ENCODE data around the gene PAIP1. TPM values are rescaled to one million over a fixed set of nuclear protein-coding genes. Genes with fewer than 3 reads are reported as not detected.
"Not testable (repeated sequence)": the region's sequence is repeated elsewhere in the genome, so short reads cannot be mapped to it uniquely, and the experiment has no call there.

PAIP1 gene
- 175 and 176 TPM in 2 replicates for total RNA-seq (2014; rRNA removed; shearing (Covaris generic); ENCODE audit: low replicate concordance)

GRCh38 chr5:43556857-43557542 lies at the start of gene PAIP1:
Gene PAIP1, minus strand, starts transcription at chr5:43557077. Its CDS starts 231 bp downstream, at chr5:43556846.
- H3K9me3 ChIP-seq = no peaks in the 10 kb centered on the region
- H3K36me3 ChIP-seq = peaks cover 44% of the 10 kb centered on the region
- DNase-seq = peak; percentile 91
- no peaks in the 10 kb centered on the region for H3K27me3 ChIP-seq
- peak within 1 kb of the TSS; percentile 94 for H3K4me3 ChIP-seq

- Histone ChIP-seq H3K4me3 (no peak overlapping the region), H3K36me3 (peaks cover 60% of the 10 kb centered on the region), H3K27me3 (no peaks in the 10 kb centered on the region), H3K9me3 (peaks cover 15% of the 10 kb centered on the region)
- DNase-seq = no peak
Measured at GRCh38 chr5:43606351-43606750, 49.5 kb upstream of the PAIP1 start.

- Histone ChIP-seq H3K4me3 (no peak overlapping the region), H3K9me3 (peaks cover 15% of the 10 kb centered on the region), H3K27me3 (no peaks in the 10 kb centered on the region), H3K36me3 (peaks cover 46% of the 10 kb centered on the region)
- DNase-seq = no peak
Measured at GRCh38 chr5:43604699-43605098, 47.8 kb upstream of the PAIP1 start.

- peak; percentile 65 for DNase-seq
- Histone ChIP-seq H3K36me3 (peaks cover 35% of the 10 kb centered on the region), H3K27me3 (no peaks in the 10 kb centered on the region), H3K4me3 (peak overlapping the region; percentile 65), H3K9me3 (peaks cover 15% of the 10 kb centered on the region)
Measured at GRCh38 chr5:43603344-43604217, 46.7 kb upstream of the PAIP1 start.

- peaks cover 29% of the 10 kb centered on the region for H3K36me3 ChIP-seq
- peaks cover 15% of the 10 kb centered on the region for H3K9me3 ChIP-seq
- DNase-seq = peak; percentile 86
- H3K4me3 ChIP-seq = peak within 1 kb of the TSS; percentile 65
- H3K27me3 ChIP-seq = no peaks in the 10 kb centered on the region
Measured at GRCh38 chr5:43602461-43603343, 45.8 kb upstream of the PAIP1 start, which contains the start of gene NNT. Gene NNT, plus strand, starts transcription at chr5:43603180. Its CDS starts 6,016 bp downstream, at chr5:43609196.

GRCh38 chr5:43601454-43602260 lies 44.8 kb upstream of the PAIP1 start:
- DNase-seq = no peak
- Histone ChIP-seq H3K9me3 (peaks cover 8% of the 10 kb centered on the region), H3K27me3 (no peaks in the 10 kb centered on the region), H3K4me3 (peak overlapping the region; percentile 65), H3K36me3 (peaks cover 19% of the 10 kb centered on the region)

- H3K27me3 ChIP-seq, H3K36me3 ChIP-seq, H3K9me3 ChIP-seq, H3K4me3 ChIP-seq, DNase-seq: not testable (repeated sequence)
Measured at GRCh38 chr5:43598927-43599326, 42.0 kb upstream of the PAIP1 start.

- no peak for DNase-seq
- no peaks in the 10 kb centered on the region for H3K27me3 ChIP-seq
- H3K4me3 ChIP-seq = no peak overlapping the region
- H3K9me3 ChIP-seq = no peaks in the 10 kb centered on the region
- H3K36me3 ChIP-seq = no peaks in the 10 kb centered on the region
Measured at GRCh38 chr5:43592363-43592762, 35.5 kb upstream of the PAIP1 start.

GRCh38 chr5:43590700-43591099 lies 33.8 kb upstream of the PAIP1 start:
- H3K27me3 ChIP-seq = no peaks in the 10 kb centered on the region

GRCh38 chr5:43589310-43589709 lies 32.4 kb upstream of the PAIP1 start:
- no peak overlapping the region for H3K4me3 ChIP-seq
- no peaks in the 10 kb centered on the region for H3K36me3 ChIP-seq
- no peaks in the 10 kb centered on the region for H3K9me3 ChIP-seq
- no peak for DNase-seq
- no peaks in the 10 kb centered on the region for H3K27me3 ChIP-seq

More at GRCh38 chr5:43590700-43591099, 33.8 kb upstream of the PAIP1 start:
- Histone ChIP-seq H3K9me3 (no peaks in the 10 kb centered on the region), H3K36me3 (no peaks in the 10 kb centered on the region), H3K4me3 (no peak overlapping the region)
- no peak for DNase-seq

GRCh38 chr5:43588842-43589241 lies 32.0 kb upstream of the PAIP1 start:
- no peak for DNase-seq
- no peaks in the 10 kb centered on the region for H3K9me3 ChIP-seq
- no peaks in the 10 kb centered on the region for H3K27me3 ChIP-seq

GRCh38 chr5:43584166-43584699 lies 27.4 kb upstream of the PAIP1 start:
- Histone ChIP-seq H3K27me3 (no peaks in the 10 kb centered on the region), H3K36me3 (no peaks in the 10 kb centered on the region), H3K4me3 (no peak overlapping the region), H3K9me3 (no peaks in the 10 kb centered on the region)
- no peak for DNase-seq

More at GRCh38 chr5:43588842-43589241, 32.0 kb upstream of the PAIP1 start:
- H3K36me3 ChIP-seq = no peaks in the 10 kb centered on the region
- H3K4me3 ChIP-seq = no peak overlapping the region

- DNase-seq = no peak
- Histone ChIP-seq H3K36me3 (no peaks in the 10 kb centered on the region), H3K4me3 (no peak overlapping the region)
Measured at GRCh38 chr5:43583724-43584123, 26.8 kb upstream of the PAIP1 start.

GRCh38 chr5:43582082-43583005 lies 25.5 kb upstream of the PAIP1 start:
- DNase-seq = no peak
- no peak overlapping the region for H3K4me3 ChIP-seq
- no peaks in the 10 kb centered on the region for H3K36me3 ChIP-seq
- H3K9me3 ChIP-seq = no peaks in the 10 kb centered on the region
- no peaks in the 10 kb centered on the region for H3K27me3 ChIP-seq

More at GRCh38 chr5:43583724-43584123, 26.8 kb upstream of the PAIP1 start:
- H3K27me3 ChIP-seq = no peaks in the 10 kb centered on the region
- no peaks in the 10 kb centered on the region for H3K9me3 ChIP-seq

- Histone ChIP-seq H3K9me3 (no peaks in the 10 kb centered on the region), H3K27me3 (no peaks in the 10 kb centered on the region), H3K4me3 (no peak overlapping the region), H3K36me3 (no peaks in the 10 kb centered on the region)
- no peak for DNase-seq
Measured at GRCh38 chr5:43581398-43581797, 24.5 kb upstream of the PAIP1 start.

Data from MG63 (cell line).